Measurements from ENCODE around the gene POU2F2.

Gene POU2F2

GRCh38 chr19:42154471-42155323 lies 22.5 kb upstream of the POU2F2 start:
- DNase-seq = no peak

- no peak for DNase-seq
These were observed 21.6 kb upstream of the POU2F2 start for GRCh38 chr19:42153672-42154433.

GRCh38 chr19:42152910-42153671 lies 20.8 kb upstream of the POU2F2 start:
- DNase-seq = no peak

GRCh38 chr19:42151782-42152684 lies 19.8 kb upstream of the POU2F2 start:
- no peak for DNase-seq

GRCh38 chr19:42150911-42151361 lies 18.7 kb upstream of the POU2F2 start:
- no peak for DNase-seq

GRCh38 chr19:42150364-42150763 lies 18.1 kb upstream of the POU2F2 start:
- DNase-seq = no peak

- no peak for DNase-seq
These were observed 17.4 kb upstream of the POU2F2 start for GRCh38 chr19:42149447-42150202.

- DNase-seq = no peak
These were observed 16.0 kb upstream of the POU2F2 start for GRCh38 chr19:42148266-42148665.

GRCh38 chr19:42143341-42144234 lies 11.3 kb upstream of the POU2F2 start:
- DNase-seq = no peak

- DNase-seq = peak; percentile 76
These were observed 8.0 kb upstream of the POU2F2 start for GRCh38 chr19:42140125-42140754.

GRCh38 chr19:42134535-42135070 lies 2.4 kb upstream of the POU2F2 start:
- no peak for DNase-seq

GRCh38 chr19:42132851-42133528 lies 744 bp upstream of the POU2F2 start:
- peak; percentile 58 for DNase-seq

GRCh38 chr19:42131149-42132029 lies 857 bp downstream of the POU2F2 start:
- no peak for DNase-seq

GRCh38 chr19:42130254-42130573 lies 2.0 kb downstream of the POU2F2 start:
- no peak for DNase-seq

GRCh38 chr19:42129399-42130253 lies 2.6 kb downstream of the POU2F2 start:
- peak; percentile 59 for DNase-seq

- no peak for DNase-seq
These were observed 5.7 kb downstream of the POU2F2 start for GRCh38 chr19:42126574-42126973.

GRCh38 chr19:42125536-42125935 lies 6.7 kb downstream of the POU2F2 start:
- no peak for DNase-seq

Data from left hindlimb (tissue), 1 donor.